A549 (cell line): ENCODE data around the gene RPS6KC1. TPM values are rescaled to one million over a fixed set of nuclear protein-coding genes. Genes with fewer than 3 reads are reported as not detected.

Experiments
- ATAC-seq, 2 experiments: fragments of 200-7000 bp in 1 of 2; fragments of >200 bp in 1 of 2; cut with Nextera tagmentation in 1 of 2; cut with Tn5 transposase in 1 of 2; 3 replicates each; pipeline versions ENCODE4 v1.8.0 to v1.9.1; 2018 to 2020; ENCODE audit warnings: mild to moderate bottlenecking in 1 of 2, moderate library complexity in 1 of 2
- CTCF ChIA-PET: fragments of 300-600 bp; sonication (Branson Sonifier 250); formaldehyde crosslinking; extraction: SDS; loops from one replicate; lab custom pipeline; 2021; ENCODE audit warnings: antibody characterized with exemption, inconsistent platforms; lab: Yijun Ruan, JAX
- POLR2A ChIA-PET: fragments of 350-600 bp; formaldehyde crosslinking; extraction: SDS; loops from one replicate; lab custom pipeline; 2021; ENCODE audit warnings: antibody characterized with exemption, inconsistent platforms; lab: Yijun Ruan, JAX
- DNase-seq, 2 experiments: peaks; one replicate each; pipeline versions ENCODE4 v3.0.0 to v3.0.0-alpha.2; 2011 to 2016; ENCODE audit warnings: low read depth in 1 of 2, low spot score in 1 of 2
- FAIRE-seq: peaks from 2 replicates; lab custom pipeline; 2011; peaks lifted over from hg19 to GRCh38; lab: Jason Lieb, UNC
- H3K27ac ChIP-seq, 2 experiments: fragments of >200 bp; sonication (Bioruptor Twin); formaldehyde crosslinking; 3 replicates each; pipeline ENCODE4 v1.5.1; 2016 to 2017
- H3K4me1 ChIP-seq: fragments of >200 bp; sonication (Bioruptor Twin); formaldehyde crosslinking; 3 replicates; pipeline ENCODE4 v1.6.1; 2016
- H3K4me2 ChIP-seq: fragments of >200 bp; sonication (Bioruptor Twin); formaldehyde crosslinking; 3 replicates; pipeline ENCODE4 v1.6.1; 2016
- H3K4me3 ChIP-seq: fragments of >200 bp; sonication (Bioruptor Twin); formaldehyde crosslinking; 3 replicates; pipeline ENCODE4 v1.5.1; 2016
- H3K9me3 ChIP-seq: fragments of >200 bp; sonication (Bioruptor Twin); formaldehyde crosslinking; 3 replicates; pipeline ENCODE4 v1.6.1; 2016
- BHLHE40 ChIP-seq: IDR thresholded peaks from 2 replicates; pipeline ENCODE4 v1.6.1; 2012; ENCODE audit warnings: low read depth, low read length, inconsistent platforms
- CBX2 ChIP-seq: fragments of 200-600 bp; sonication (generic); IDR thresholded peaks from 2 replicates; pipeline ENCODE4 v1.6.1; 2016; ENCODE audit warnings: low read depth, mild to moderate bottlenecking, borderline replicate concordance
- CBX8 ChIP-seq: fragments of 200-600 bp; sonication (generic); IDR thresholded peaks from 2 replicates; pipeline ENCODE4 v1.6.1; 2016
- EHF ChIP-seq: fragments of 250-450 bp; sonication (Bioruptor Pico); IDR thresholded peaks from 2 replicates; pipeline ENCODE4 v1.5.0; 2020; ENCODE audit warnings: mild to moderate bottlenecking
- EP300 ChIP-seq, 2 experiments: fragments of >200 bp; sonication (Bioruptor Twin); formaldehyde crosslinking; IDR thresholded peaks; 2 replicates in 1 of 2; 3 replicates in 1 of 2; pipeline ENCODE4 v1.6.1; 2016 to 2017
- FOSB ChIP-seq: fragments of 250-450 bp; sonication (Bioruptor Pico); IDR thresholded peaks from 2 replicates; pipeline ENCODE4 v1.5.0; 2020; ENCODE audit warnings: mild to moderate bottlenecking, moderate library complexity
- GATA3 ChIP-seq: IDR thresholded peaks from 2 replicates; pipeline ENCODE4 v1.6.1; 2012; ENCODE audit warnings: borderline replicate concordance
- HEYL ChIP-seq: fragments of 250-450 bp; sonication (Bioruptor Pico); IDR thresholded peaks from 2 replicates; pipeline ENCODE4 v1.8.0; 2021; ENCODE audit warnings: mild to moderate bottlenecking, moderate library complexity
- HOXA7 ChIP-seq: fragments of 250-450 bp; sonication (Bioruptor Pico); IDR thresholded peaks from 2 replicates; pipeline ENCODE4 v1.5.0; 2020; ENCODE audit warnings: mild to moderate bottlenecking, moderate library complexity
- HOXB5 ChIP-seq: fragments of 250-450 bp; sonication (Bioruptor Pico); IDR thresholded peaks from 2 replicates; pipeline ENCODE4 v1.5.0; 2020; ENCODE audit warnings: mild to moderate bottlenecking, moderate library complexity
- JUNB ChIP-seq: fragments of >200 bp; sonication (Bioruptor Twin); formaldehyde crosslinking; IDR thresholded peaks from 2 replicates; pipeline ENCODE4 v1.6.1; 2016
- KDM5A ChIP-seq: fragments of 200-600 bp; sonication (generic); IDR thresholded peaks from 2 replicates; pipeline ENCODE4 v1.6.1; 2016; ENCODE audit warnings: antibody characterized with exemption, mild to moderate bottlenecking
- MAX ChIP-seq: IDR thresholded peaks from 2 replicates; pipeline ENCODE4 v1.6.1; 2012
- MYC ChIP-seq: IDR thresholded peaks from 2 replicates; pipeline ENCODE4 v1.6.1; 2012; ENCODE audit warnings: mild to moderate bottlenecking, inconsistent platforms, low read length, improper control_type of control experiment, borderline replicate concordance
- NPAS2 ChIP-seq: fragments of 250-450 bp; sonication (Bioruptor Pico); IDR thresholded peaks from 2 replicates; pipeline ENCODE4 v1.8.0; 2022; ENCODE audit warnings: mild to moderate bottlenecking, moderate library complexity, borderline replicate concordance
- PBX3 ChIP-seq: IDR thresholded peaks from 2 replicates; pipeline ENCODE4 v1.6.1; 2012
- PHF8 ChIP-seq: fragments of 200-600 bp; sonication (generic); IDR thresholded peaks from 2 replicates; pipeline ENCODE4 v1.6.1; 2016; ENCODE audit warnings: low read depth, mild to moderate bottlenecking, antibody characterized with exemption, moderate library complexity, borderline replicate concordance
- POLR2A ChIP-seq: IDR thresholded peaks from 2 replicates; pipeline ENCODE4 v1.6.1; 2012; ENCODE audit warnings: mild to moderate bottlenecking, low read length
- RCOR1 ChIP-seq: fragments of 150-350 bp; IDR thresholded peaks from 2 replicates; pipeline ENCODE4 v1.6.1; 2014; ENCODE audit warnings: antibody characterized with exemption, low read length, low read depth
- SMC3 ChIP-seq: fragments of >200 bp; sonication (Bioruptor Twin); formaldehyde crosslinking; IDR thresholded peaks from 3 replicates; pipeline ENCODE4 v1.6.1; 2018; ENCODE audit warnings: inconsistent platforms
- SREBF2 ChIP-seq: fragments of 450-650 bp; IDR thresholded peaks from 2 replicates; pipeline ENCODE4 v1.6.1; 2014; ENCODE audit warnings: mild to moderate bottlenecking, moderate library complexity
- TP53 ChIP-seq: fragments of 250-450 bp; sonication (Bioruptor Pico); IDR thresholded peaks from 2 replicates; pipeline ENCODE4 v1.5.0; 2021; ENCODE audit warnings: mild to moderate bottlenecking, moderate library complexity
- ZFP36 ChIP-seq: fragments of 450-650 bp; IDR thresholded peaks from 2 replicates; pipeline ENCODE4 v1.6.1; 2014; ENCODE audit warnings: borderline replicate concordance; ENCODE audit not compliant: partially characterized antibody
- ZNF302 ChIP-seq: fragments of 250-450 bp; sonication (Bioruptor Pico); IDR thresholded peaks from 2 replicates; pipeline ENCODE4 v1.9.0; 2021; ENCODE audit warnings: inconsistent platforms, mild to moderate bottlenecking, moderate library complexity
- WGBS: methylation state at CpG from one replicate; pipeline ENCODE4 v1.1.6; 2017; ENCODE audit errors: missing lambda C conversion rate; 5-methylcytosine and 5-hydroxymethylcytosine counted together
- polyA plus RNA-seq, 4 experiments: library from polyadenylated mRNA; depleted of rRNA in 3 of 4; stranded (reverse); fragments of >200 nt; fragmentation: RNase III in 1 of 4; extraction: RNeasy Plus Mini Kit Qiagen cat#74134 plus additional on column Dnase treatment in 1 of 4; gene quantifications; 2 replicates in 3 of 4; 3 replicates in 1 of 4; pipeline ENCODE4 v1.2.3, GENCODE V29; 2011 to 2017

Gene RPS6KC1
- polyA plus RNA-seq, 2 of the 4 experiments (the other 2 are of a cell fraction): 11.7 to 25.4 TPM

GRCh38 chr1:213260311-213261075 lies 209.5 kb downstream of the RPS6KC1 start (continued):
- no peak for TF ChIP-seq BHLHE40
- TF ChIP-seq POLR2A: no peak
- no peak for TF ChIP-seq SREBF2
- TF ChIP-seq MAX: no peak
- TF ChIP-seq, all 56 proteins: peak for 0

- H3K4me2 ChIP-seq: no peak overlapping the region
- TF ChIP-seq ZFP36 (no peak), CBX8 (no peak), HEYL (no peak), ZNF302 (CRISPR knock-in tag) (no peak), MYC (no peak), KDM5A (no peak), GATA3 (no peak), TP53 (CRISPR knock-in tag) (no peak), SMC3 (no peak), FOSB (no peak), JUNB (no peak), PHF8 (no peak), MAX (no peak), NPAS2 (CRISPR knock-in tag) (no peak), EHF (CRISPR knock-in tag) (no peak), RCOR1 (no peak), EP300 (IDR thresholded peaks at IDR 0.05) (no peak), HOXA7 (CRISPR knock-in tag) (no peak), CBX2 (no peak), HOXB5 (no peak)
- TF ChIP-seq, all 56 proteins: peak for 0
- ChIA-PET CTCF (interaction anchor here (0.7 kb wide), 1 partner anchor 15 kb away, joined by 3 read pairs; no protein-coding TSS in a partner anchor), POLR2A (no interaction called here)
- no peak for FAIRE-seq
- Histone ChIP-seq H3K9me3 (no peaks in the 10 kb centered on the region), H3K4me1 (no peaks in the 10 kb centered on the region), H3K27ac (no peak overlapping the region), H3K4me3 (no peak overlapping the region)
- ATAC-seq: no peak
- 89% methylated on average over 1 of the region's 1 CpG for WGBS
- no peak for DNase-seq
Observed at GRCh38 chr1:213264531-213264930, 213.5 kb downstream of the RPS6KC1 start.

- FAIRE-seq: no peak
Observed at GRCh38 chr1:213266983-213267772, 216.1 kb downstream of the RPS6KC1 start.

More at GRCh38 chr1:213266983-213267772, 216.1 kb downstream of the RPS6KC1 start:
- no peak for DNase-seq
- CTCF ChIA-PET: no interaction called here
- POLR2A ChIA-PET: no interaction called here
- no peak for TF ChIP-seq PBX3
- Histone ChIP-seq H3K27ac (no peak overlapping the region), H3K4me2 (no peak overlapping the region), H3K4me3 (no peak overlapping the region), H3K4me1 (no peaks in the 10 kb centered on the region), H3K9me3 (no peaks in the 10 kb centered on the region)
- WGBS: 87% methylated on average over 2 of the region's 2 CpGs
- no peak for ATAC-seq
